Body of pancreas (tissue), 4 donors: ENCODE results near the gene PFKM. TPM values are rescaled to one million over a fixed set of nuclear protein-coding genes. Genes with fewer than 3 reads are reported as not detected.

Experiments
- ATAC-seq: fragments of 150-250 bp; one replicate; pipeline ENCODE4 v1.9.1; 2016
- DNase-seq, 4 donors: peaks; one replicate each; pipeline ENCODE4 v3.0.0-alpha.2; 2019
- H3K27ac ChIP-seq, 4 donors: fragments of 200-600 bp; sonication (generic); 1 replicate in 3 of 4; 2 replicates in 1 of 4; pipeline versions ENCODE4 v1.5.1 to v1.6.1; 2016 to 2019; ENCODE audit warnings: mild to moderate bottlenecking in 1 of 4, mixed read lengths in 1 of 4, moderate library complexity in 1 of 4
- H3K27me3 ChIP-seq, 2 donors: fragments of 200-600 bp; sonication (generic); one replicate each; pipeline ENCODE4 v1.6.0; 2016; ENCODE audit warnings: mild to moderate bottlenecking in 1 of 2
- H3K36me3 ChIP-seq, 2 donors: fragments of 200-600 bp; sonication (generic); replicated peaks in 1 of 2; 2 replicates each; pipeline ENCODE4 v1.5.1; 2016; ENCODE audit warnings: low read depth in 2 of 2; ENCODE audit not compliant: insufficient read depth in 1 of 2
- H3K4me1 ChIP-seq: fragments of 200-600 bp; sonication (generic); one replicate; pipeline ENCODE4 v1.6.0; 2016
- H3K4me3 ChIP-seq, 2 donors: fragments of 200-600 bp; sonication (generic); 1 replicate in 1 of 2; 2 replicates in 1 of 2; pipeline ENCODE4 v1.5.1; 2016 to 2019
- H3K9me3 ChIP-seq, 3 donors: fragments of 200-600 bp; sonication (generic); 1 replicate in 2 of 3; 2 replicates in 1 of 3; pipeline ENCODE4 v1.5.1; 2016
- CTCF ChIP-seq, 7 experiments: fragments of 450-650 bp in 4 of 7; fragments of 200-600 bp in 3 of 7; sonication (generic) in 3 of 7; IDR thresholded peaks; one replicate each; pipeline ENCODE4 v1.5.1; 2016 to 2019; ENCODE audit warnings: antibody characterized with exemption in 7 of 7
- POLR2A ChIP-seq, 3 donors: fragments of 450-650 bp; IDR thresholded peaks; one replicate each; pipeline ENCODE4 v1.6.1; 2016; ENCODE audit warnings: antibody characterized with exemption in 3 of 3, mild to moderate bottlenecking in 2 of 3
- whole genome bisulfite sequencing, 2 donors: methylation state at CpG; one replicate each; pipeline ENCODE4 v1.1.5; 2017; 5-methylcytosine and 5-hydroxymethylcytosine counted together
- intact Hi-C: fragments of 100-400 bp; cut with DNase I; formaldehyde crosslinking; loops from one replicate; pipeline ENCODE4 v1.15.1; 2023
- total RNA-seq, 2 donors: library from RNA; depleted of rRNA; stranded (reverse); fragments of >200 nt; gene quantifications; one replicate each; pipeline ENCODE4 v1.1.0, GENCODE V29; 2016

The PFKM gene
- total RNA-seq, 2 donors from 2014 or later = 14.3 to 16.8 TPM

GRCh38 chr12:48165089-48165981 is 46.2 kb downstream of the PFKM start:
- DNase-seq (peak in 1 of 4 donors; percentile 26), ATAC-seq (peak; percentile 60)
- H3K9me3 ChIP-seq = no peaks in the 10 kb centered on the region
- H3K4me3 ChIP-seq = no peak overlapping the region
- no peaks in the 10 kb centered on the region for H3K36me3 ChIP-seq
- intact Hi-C loops = no loop called here
- H3K27me3 ChIP-seq = no peaks in the 10 kb centered on the region
- 8 to 16% methylated on average over 2 of the region's 2 CpGs for WGBS, 2 donors
- TF ChIP-seq POLR2A (IDR thresholded peaks at IDR 0.05) (no peak), CTCF (IDR thresholded peaks at IDR 0.05) (peak in 6 of 7 experiments; percentile 81 to 87 (median 84))
- no peak overlapping the region for H3K27ac ChIP-seq
- no peaks in the 10 kb centered on the region for H3K4me1 ChIP-seq

GRCh38 chr12:48169011-48169410 is 49.8 kb downstream of the PFKM start:
- no peak overlapping the region for H3K4me3 ChIP-seq
- H3K9me3 ChIP-seq = no peaks in the 10 kb centered on the region
- no peak overlapping the region for H3K27ac ChIP-seq
- no peaks in the 10 kb centered on the region for H3K36me3 ChIP-seq
- no peaks in the 10 kb centered on the region for H3K27me3 ChIP-seq
- ATAC-seq (no peak), DNase-seq (no peak)
- WGBS, 2 donors = 71 to 78% methylated on average over 16 to 19 of the region's 19 CpGs
- H3K4me1 ChIP-seq = no peaks in the 10 kb centered on the region
- intact Hi-C loops = no loop called here
- TF ChIP-seq CTCF (IDR thresholded peaks at IDR 0.05) = no peak
- no peak for TF ChIP-seq POLR2A (IDR thresholded peaks at IDR 0.05)

GRCh38 chr12:48175613-48176416 is 56.7 kb downstream of the PFKM start:
- Histone ChIP-seq H3K9me3 (no peaks in the 10 kb centered on the region), H3K36me3 (no peaks in the 10 kb centered on the region), H3K27ac (peak overlapping the region in 1 of 4 donors; percentile 14), H3K4me3 (no peak overlapping the region), H3K4me1 (peaks cover 6% of the 10 kb centered on the region), H3K27me3 (no peaks in the 10 kb centered on the region)
- intact Hi-C loops = no loop called here
- DNase-seq (no peak), ATAC-seq (no peak)
- TF ChIP-seq POLR2A (IDR thresholded peaks at IDR 0.05) (no peak), CTCF (IDR thresholded peaks at IDR 0.05) (no peak)
- WGBS, 2 donors = 57 to 62% methylated on average over 3 of the region's 3 CpGs

GRCh38 chr12:48176417-48176751 is 57.2 kb downstream of the PFKM start:
- Histone ChIP-seq H3K4me1 (peaks cover 6% of the 10 kb centered on the region), H3K27ac (no peak overlapping the region), H3K4me3 (no peak overlapping the region), H3K27me3 (no peaks in the 10 kb centered on the region), H3K36me3 (no peaks in the 10 kb centered on the region), H3K9me3 (no peaks in the 10 kb centered on the region)
- DNase-seq = no peak
- intact Hi-C loops = no loop called here
- ATAC-seq = no peak
- TF ChIP-seq CTCF (IDR thresholded peaks at IDR 0.05) (no peak), POLR2A (IDR thresholded peaks at IDR 0.05) (no peak)
